ENCODE measurements around the gene KRT13.

DNA sequence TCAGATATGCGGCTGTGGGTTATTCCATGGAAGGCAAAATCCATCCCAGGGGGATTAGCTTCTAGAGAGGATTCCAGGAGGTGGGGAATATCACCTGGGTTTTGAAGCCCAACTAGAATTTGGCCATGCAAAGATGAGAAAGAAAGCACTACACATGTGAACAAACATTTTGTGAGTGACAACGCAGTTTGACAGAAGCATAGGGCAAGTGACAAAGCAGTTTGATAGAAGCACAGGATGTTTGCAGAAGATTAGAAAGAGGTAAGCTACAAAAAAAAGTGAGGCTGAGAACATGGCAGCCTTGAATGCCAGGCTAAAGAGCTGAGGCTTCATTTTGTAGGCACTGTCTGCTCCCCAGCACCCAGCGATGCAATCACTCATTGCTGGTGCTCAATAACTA is 52.3 kb downstream of the KRT13 start:
- TF ChIP-seq, protein P1, sequence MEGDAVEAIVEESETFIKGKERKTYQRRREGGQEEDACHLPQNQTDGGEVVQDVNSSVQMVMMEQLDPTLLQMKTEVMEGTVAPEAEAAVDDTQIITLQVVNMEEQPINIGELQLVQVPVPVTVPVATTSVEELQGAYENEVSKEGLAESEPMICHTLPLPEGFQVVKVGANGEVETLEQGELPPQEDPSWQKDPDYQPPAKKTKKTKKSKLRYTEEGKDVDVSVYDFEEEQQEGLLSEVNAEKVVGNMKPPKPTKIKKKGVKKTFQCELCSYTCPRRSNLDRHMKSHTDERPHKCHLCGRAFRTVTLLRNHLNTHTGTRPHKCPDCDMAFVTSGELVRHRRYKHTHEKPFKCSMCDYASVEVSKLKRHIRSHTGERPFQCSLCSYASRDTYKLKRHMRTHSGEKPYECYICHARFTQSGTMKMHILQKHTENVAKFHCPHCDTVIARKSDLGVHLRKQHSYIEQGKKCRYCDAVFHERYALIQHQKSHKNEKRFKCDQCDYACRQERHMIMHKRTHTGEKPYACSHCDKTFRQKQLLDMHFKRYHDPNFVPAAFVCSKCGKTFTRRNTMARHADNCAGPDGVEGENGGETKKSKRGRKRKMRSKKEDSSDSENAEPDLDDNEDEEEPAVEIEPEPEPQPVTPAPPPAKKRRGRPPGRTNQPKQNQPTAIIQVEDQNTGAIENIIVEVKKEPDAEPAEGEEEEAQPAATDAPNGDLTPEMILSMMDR (IDR thresholded peaks at IDR 0.05), result no peak
- no peak for TF ChIP-seq ZFX (IDR thresholded peaks at IDR 0.05; ENCODE audit: borderline replicate concordance)
